Liver (tissue), 3 donors: Measurements from ENCODE around the gene PIGM.

ENCODE experiments used
- ATF3 ChIP-seq: IDR thresholded peaks from 2 replicates; pipeline ENCODE4 v1.6.1; 2016; ENCODE audit warnings: antibody characterized with exemption
- CTCF ChIP-seq: fragments of 150-350 bp; IDR thresholded peaks from 2 replicates; pipeline ENCODE4 v1.5.1; 2017; ENCODE audit warnings: improper control_type of control experiment, low read depth, low read length; ENCODE audit not compliant: missing input control
- EGR1 ChIP-seq, 2 donors: IDR thresholded peaks; 2 replicates each; pipeline ENCODE4 v1.6.1; 2016 to 2018; ENCODE audit warnings: antibody characterized with exemption in 2 of 2, low read depth in 2 of 2
- FOXA1 ChIP-seq: IDR thresholded peaks from 2 replicates; pipeline ENCODE4 v1.6.1; 2016; ENCODE audit warnings: antibody characterized with exemption
- GABPA ChIP-seq, 2 donors: IDR thresholded peaks in 1 of 2; conservative IDR thresholded peaks in 1 of 2; 2 replicates each; pipeline ENCODE4 v1.6.1; 2016; ENCODE audit warnings: antibody characterized with exemption in 2 of 2, mild to moderate bottlenecking in 1 of 2, moderate library complexity in 1 of 2
- HNF4A ChIP-seq, 2 donors: conservative IDR thresholded peaks; 2 replicates each; pipeline ENCODE4 v1.6.1; 2016; ENCODE audit warnings: antibody characterized with exemption in 2 of 2, mild to moderate bottlenecking in 2 of 2
- JUND ChIP-seq, 2 donors: IDR thresholded peaks; 2 replicates each; pipeline ENCODE4 v1.6.1; 2016; ENCODE audit warnings: antibody characterized with exemption in 2 of 2
- MAX ChIP-seq: IDR thresholded peaks from 2 replicates; pipeline ENCODE4 v1.6.1; 2016; ENCODE audit warnings: antibody characterized with exemption
- RAD21 ChIP-seq, 2 donors: IDR thresholded peaks; 2 replicates each; pipeline ENCODE4 v1.6.1; 2016; ENCODE audit warnings: antibody characterized with exemption in 2 of 2, mild to moderate bottlenecking in 2 of 2
- REST ChIP-seq: IDR thresholded peaks from 2 replicates; pipeline ENCODE4 v1.6.1; 2016; ENCODE audit warnings: antibody characterized with exemption, mild to moderate bottlenecking
- SP1 ChIP-seq: IDR thresholded peaks from 2 replicates; pipeline ENCODE4 v1.6.1; 2018; ENCODE audit warnings: antibody characterized with exemption, mild to moderate bottlenecking
- TAF1 ChIP-seq: conservative IDR thresholded peaks from 2 replicates; pipeline ENCODE4 v1.6.1; 2016; ENCODE audit warnings: antibody characterized with exemption, mild to moderate bottlenecking
- YY1 ChIP-seq: IDR thresholded peaks from 2 replicates; pipeline ENCODE4 v1.6.1; 2016; ENCODE audit warnings: antibody characterized with exemption, mild to moderate bottlenecking
- ZBTB33 ChIP-seq: IDR thresholded peaks from 2 replicates; pipeline ENCODE4 v1.6.1; 2016; ENCODE audit warnings: antibody characterized with exemption
- donor health status: healthy.
- donor health status: healthy.

GRCh38 chr1:159981351-159982055 is 50.3 kb downstream of the PIGM start:
- no peak for TF ChIP-seq GABPA (IDR thresholded peaks at IDR 0.05 in 1 of 2, conservative IDR thresholded peaks at IDR 0.05 in 1 of 2)
- no peak for TF ChIP-seq JUND (IDR thresholded peaks at IDR 0.05)
- TF ChIP-seq MAX, result no peak
- TF ChIP-seq CTCF, result no peak
- TF ChIP-seq YY1, result no peak
- no peak for TF ChIP-seq EGR1 (IDR thresholded peaks at IDR 0.05; ENCODE audit: low read depth in 2 of 2)
- no peak for TF ChIP-seq ZBTB33
- TF ChIP-seq REST, result no peak
- no peak for TF ChIP-seq TAF1
- TF ChIP-seq SP1, result no peak
- TF ChIP-seq RAD21 (IDR thresholded peaks at IDR 0.05), result no peak
- TF ChIP-seq HNF4A (conservative IDR thresholded peaks at IDR 0.05), result no peak
- no peak for TF ChIP-seq ATF3
- TF ChIP-seq FOXA1, result no peak
